Measurements from ENCODE around the gene PRPH2. TPM values are rescaled to one million over a fixed set of nuclear protein-coding genes. Genes with fewer than 3 reads are reported as not detected.

PRPH2 gene
- total RNA-seq, 1 experiment from 2014 or later = not detected

GRCh38 chr6:42689371-42689770, 33.0 kb downstream of the PRPH2 start:
- ChIA-PET CTCF (no interaction called here), POLR2A (no interaction called here)

GRCh38 chr6:42688281-42688680, 34.1 kb downstream of the PRPH2 start:
- no peaks in the 10 kb centered on the region for H3K9me3 ChIP-seq (ENCODE audit: control insufficient read depth, insufficient read depth, low read depth, low read length)
- in situ Hi-C loops (cut with HindIII; ENCODE audit: low pct_unique_long_range_greater_than_20kb, low sequenced_read_pairs) (no loop called here), intact Hi-C loops (cut with micrococcal nuclease; ENCODE audit: unreplicated experiment) (no loop called here)
- H3K36me3 ChIP-seq (ENCODE audit: control insufficient read depth, insufficient read depth, low read length) = peaks cover 29% of the 10 kb centered on the region
- BruUV-seq (replicated peaks) = no TSS peak
- H3K27me3 ChIP-seq (ENCODE audit: control insufficient read depth, insufficient read depth, low read length) = no peaks in the 10 kb centered on the region
- no peaks in the 10 kb centered on the region for H3K4me1 ChIP-seq (ENCODE audit: control insufficient read depth, insufficient read depth, low read length)
- ATAC-seq = no peak
- TF ChIP-seq POLR2AphosphoS5 (IDR thresholded peaks at IDR 0.05; ENCODE audit: low read depth, low read length) (no peak), SIN3A (IDR thresholded peaks at IDR 0.05; ENCODE audit: borderline replicate concordance, insufficient read depth, low read depth, low read length) (no peak), CTCF (IDR thresholded peaks at IDR 0.05) (no peak), REST (IDR thresholded peaks at IDR 0.05; ENCODE audit: insufficient read depth in 1 of 2, low read depth in 2 of 2, low read length in 1 of 2) (no peak), TCF7L2 (IDR thresholded peaks at IDR 0.05; ENCODE audit: low read depth, low read length) (no peak)
- CTCF ChIA-PET = interaction anchor here (0.6 kb wide), 1 partner anchor 463 kb away, joined by 5 read pairs; no protein-coding TSS in a partner anchor
- no peak for DNase-seq (ENCODE audit: low read depth, low spot score)
- no peak overlapping the region for H3K4me3 ChIP-seq (ENCODE audit: low read depth in 2 of 2, low read length in 2 of 2)
- no peak overlapping the region for H3K27ac ChIP-seq (ENCODE audit: low read length)
- POLR2A ChIA-PET = no interaction called here

More at GRCh38 chr6:42689371-42689770, 33.0 kb downstream of the PRPH2 start:
- TF ChIP-seq TCF7L2 (IDR thresholded peaks at IDR 0.05; ENCODE audit: low read depth, low read length) (no peak), REST (IDR thresholded peaks at IDR 0.05; ENCODE audit: insufficient read depth in 1 of 2, low read depth in 2 of 2, low read length in 1 of 2) (no peak), CTCF (IDR thresholded peaks at IDR 0.05) (no peak), SIN3A (IDR thresholded peaks at IDR 0.05; ENCODE audit: borderline replicate concordance, insufficient read depth, low read depth, low read length) (no peak), POLR2AphosphoS5 (IDR thresholded peaks at IDR 0.05; ENCODE audit: low read depth, low read length) (no peak)
- no TSS peak for BruUV-seq (replicated peaks)
- no peaks in the 10 kb centered on the region for H3K27me3 ChIP-seq (ENCODE audit: control insufficient read depth, insufficient read depth, low read length)
- H3K27ac ChIP-seq (ENCODE audit: low read length) = no peak overlapping the region
- ATAC-seq (no peak), DNase-seq (ENCODE audit: low read depth, low spot score) (no peak)
- peaks cover 25% of the 10 kb centered on the region for H3K36me3 ChIP-seq (ENCODE audit: control insufficient read depth, insufficient read depth, low read length)
- intact Hi-C loops (cut with micrococcal nuclease; ENCODE audit: unreplicated experiment) = no loop called here
- H3K9me3 ChIP-seq (ENCODE audit: control insufficient read depth, insufficient read depth, low read depth, low read length) = no peaks in the 10 kb centered on the region
- no peaks in the 10 kb centered on the region for H3K4me1 ChIP-seq (ENCODE audit: control insufficient read depth, insufficient read depth, low read length)
- no peak overlapping the region for H3K4me3 ChIP-seq (ENCODE audit: low read depth in 2 of 2, low read length in 2 of 2)
- in situ Hi-C loops (cut with HindIII; ENCODE audit: low pct_unique_long_range_greater_than_20kb, low sequenced_read_pairs) = no loop called here

Measured in Panc1 (cell line).